Measurements from ENCODE around the gene NUDT7.

Gene NUDT7

GRCh38 chr16:77788181-77789084 lies 66.1 kb downstream of the NUDT7 start, which contains the start of gene VAT1L (continued):
- TF ChIP-seq, protein P1, sequence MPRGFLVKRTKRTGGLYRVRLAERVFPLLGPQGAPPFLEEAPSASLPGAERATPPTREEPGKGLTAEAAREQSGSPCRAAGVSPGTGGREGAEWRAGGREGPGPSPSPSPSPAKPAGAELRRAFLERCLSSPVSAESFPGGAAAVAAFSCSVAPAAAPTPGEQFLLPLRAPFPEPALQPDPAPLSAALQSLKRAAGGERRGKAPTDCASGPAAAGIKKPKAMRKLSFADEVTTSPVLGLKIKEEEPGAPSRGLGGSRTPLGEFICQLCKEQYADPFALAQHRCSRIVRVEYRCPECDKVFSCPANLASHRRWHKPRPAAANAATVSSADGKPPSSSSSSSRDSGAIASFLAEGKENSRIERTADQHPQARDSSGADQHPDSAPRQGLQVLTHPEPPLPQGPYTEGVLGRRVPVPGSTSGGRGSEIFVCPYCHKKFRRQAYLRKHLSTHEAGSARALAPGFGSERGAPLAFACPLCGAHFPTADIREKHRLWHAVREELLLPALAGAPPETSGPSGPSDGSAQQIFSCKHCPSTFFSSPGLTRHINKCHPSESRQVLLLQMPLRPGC (tag by site-specific recombination; IDR thresholded peaks at IDR 0.05): peak; percentile 48; the same call in 1 of the 2 replicates
- TF ChIP-seq, protein P2, sequence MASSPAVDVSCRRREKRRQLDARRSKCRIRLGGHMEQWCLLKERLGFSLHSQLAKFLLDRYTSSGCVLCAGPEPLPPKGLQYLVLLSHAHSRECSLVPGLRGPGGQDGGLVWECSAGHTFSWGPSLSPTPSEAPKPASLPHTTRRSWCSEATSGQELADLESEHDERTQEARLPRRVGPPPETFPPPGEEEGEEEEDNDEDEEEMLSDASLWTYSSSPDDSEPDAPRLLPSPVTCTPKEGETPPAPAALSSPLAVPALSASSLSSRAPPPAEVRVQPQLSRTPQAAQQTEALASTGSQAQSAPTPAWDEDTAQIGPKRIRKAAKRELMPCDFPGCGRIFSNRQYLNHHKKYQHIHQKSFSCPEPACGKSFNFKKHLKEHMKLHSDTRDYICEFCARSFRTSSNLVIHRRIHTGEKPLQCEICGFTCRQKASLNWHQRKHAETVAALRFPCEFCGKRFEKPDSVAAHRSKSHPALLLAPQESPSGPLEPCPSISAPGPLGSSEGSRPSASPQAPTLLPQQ (tag by site-specific recombination; IDR thresholded peaks at IDR 0.05): peak; percentile 64
- TF ChIP-seq SCRT2 (tag by site-specific recombination; IDR thresholded peaks at IDR 0.05): peak; percentile 99
- TF ChIP-seq ZNF2 (tag by site-specific recombination; IDR thresholded peaks at IDR 0.05): 0 out of 2 replicates have a peak, but pooled peaks have one; percentile 37
- TF ChIP-seq ZNF341 (tag by site-specific recombination; IDR thresholded peaks at IDR 0.05; ENCODE audit: low read depth): peak; percentile 63
- TF ChIP-seq ZNF701 (tag by site-specific recombination; IDR thresholded peaks at IDR 0.05): no peak
- peak; percentile 63; the same call in 1 of the 2 replicates for TF ChIP-seq ZNF777 (tag by site-specific recombination; IDR thresholded peaks at IDR 0.05; ENCODE audit: borderline replicate concordance)
- TF ChIP-seq SCRT1 (tag by site-specific recombination; IDR thresholded peaks at IDR 0.05; ENCODE audit: borderline replicate concordance): peak; percentile 83
- peak; percentile 41; the same call in 1 of the 2 replicates for TF ChIP-seq ZNF639 (tag by site-specific recombination; IDR thresholded peaks at IDR 0.05)
- peak; percentile 66; the same call in 1 of the 2 replicates for TF ChIP-seq ZNF580 (tag by site-specific recombination; IDR thresholded peaks at IDR 0.05)
- TF ChIP-seq KLF7 (tag by site-specific recombination; IDR thresholded peaks at IDR 0.05; ENCODE audit: borderline replicate concordance): peak; percentile 59; the same call in 1 of the 2 replicates
- TF ChIP-seq ZNF529 (tag by site-specific recombination; IDR thresholded peaks at IDR 0.05; ENCODE audit: insufficient replicate concordance): no peak

- CTCF ChIA-PET: interaction anchor here (0.9 kb wide), 1 partner anchor 7 kb away, joined by 3 read pairs; no protein-coding TSS in a partner anchor
- H3K27ac ChIP-seq (ENCODE audit: extremely low read depth, low read depth, low read length): no peak overlapping the region
- no peaks in the 10 kb centered on the region for H3K9me3 ChIP-seq (ENCODE audit: control insufficient read depth, insufficient read depth, low read depth, low read length)
- TF ChIP-seq, protein P3, sequence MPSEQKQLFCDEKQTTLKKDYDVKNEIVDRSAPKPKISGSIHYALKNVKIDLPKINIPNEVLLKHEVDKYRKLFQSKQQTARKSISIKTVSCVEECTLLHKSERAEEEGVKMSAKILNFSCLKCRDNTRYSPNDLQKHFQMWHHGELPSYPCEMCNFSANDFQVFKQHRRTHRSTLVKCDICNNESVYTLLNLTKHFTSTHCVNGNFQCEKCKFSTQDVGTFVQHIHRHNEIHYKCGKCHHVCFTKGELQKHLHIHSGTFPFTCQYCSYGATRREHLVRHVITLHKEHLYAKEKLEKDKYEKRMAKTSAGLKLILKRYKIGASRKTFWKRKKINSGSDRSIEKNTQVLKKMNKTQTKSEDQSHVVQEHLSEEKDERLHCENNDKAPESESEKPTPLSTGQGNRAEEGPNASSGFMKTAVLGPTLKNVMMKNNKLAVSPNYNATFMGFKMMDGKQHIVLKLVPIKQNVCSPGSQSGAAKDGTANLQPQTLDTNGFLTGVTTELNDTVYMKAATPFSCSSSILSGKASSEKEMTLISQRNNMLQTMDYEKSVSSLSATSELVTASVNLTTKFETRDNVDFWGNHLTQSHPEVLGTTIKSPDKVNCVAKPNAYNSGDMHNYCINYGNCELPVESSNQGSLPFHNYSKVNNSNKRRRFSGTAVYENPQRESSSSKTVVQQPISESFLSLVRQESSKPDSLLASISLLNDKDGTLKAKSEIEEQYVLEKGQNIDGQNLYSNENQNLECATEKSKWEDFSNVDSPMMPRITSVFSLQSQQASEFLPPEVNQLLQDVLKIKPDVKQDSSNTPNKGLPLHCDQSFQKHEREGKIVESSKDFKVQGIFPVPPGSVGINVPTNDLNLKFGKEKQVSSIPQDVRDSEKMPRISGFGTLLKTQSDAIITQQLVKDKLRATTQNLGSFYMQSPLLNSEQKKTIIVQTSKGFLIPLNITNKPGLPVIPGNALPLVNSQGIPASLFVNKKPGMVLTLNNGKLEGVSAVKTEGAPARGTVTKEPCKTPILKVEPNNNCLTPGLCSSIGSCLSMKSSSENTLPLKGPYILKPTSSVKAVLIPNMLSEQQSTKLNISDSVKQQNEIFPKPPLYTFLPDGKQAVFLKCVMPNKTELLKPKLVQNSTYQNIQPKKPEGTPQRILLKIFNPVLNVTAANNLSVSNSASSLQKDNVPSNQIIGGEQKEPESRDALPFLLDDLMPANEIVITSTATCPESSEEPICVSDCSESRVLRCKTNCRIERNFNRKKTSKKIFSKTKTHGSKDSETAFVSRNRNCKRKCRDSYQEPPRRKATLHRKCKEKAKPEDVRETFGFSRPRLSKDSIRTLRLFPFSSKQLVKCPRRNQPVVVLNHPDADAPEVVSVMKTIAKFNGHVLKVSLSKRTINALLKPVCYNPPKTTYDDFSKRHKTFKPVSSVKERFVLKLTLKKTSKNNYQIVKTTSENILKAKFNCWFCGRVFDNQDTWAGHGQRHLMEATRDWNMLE (tag by site-specific recombination; conservative IDR thresholded peaks at IDR 0.05; ENCODE audit: low read depth): no peak
- no peak for TF ChIP-seq ZNF530 (tag by site-specific recombination; IDR thresholded peaks at IDR 0.05; ENCODE audit: low read depth)
- H3K4me1 ChIP-seq (ENCODE audit: control insufficient read depth, insufficient read depth, low read length): peaks cover 9% of the 10 kb centered on the region
- peak overlapping the region; percentile 62 for H3K4me3 ChIP-seq (ENCODE audit: low read depth, low read length)
- POLR2A ChIA-PET: interaction anchor here (1.1 kb wide), 1 partner anchor 9 kb away, joined by 3 read pairs; no protein-coding TSS in a partner anchor
- no peaks in the 10 kb centered on the region for H3K36me3 ChIP-seq (ENCODE audit: control insufficient read depth in 2 of 2, insufficient read depth in 1 of 2, low read length in 2 of 2)
These were observed 67.0 kb downstream of the NUDT7 start for GRCh38 chr16:77789085-77790008.

Data from HEK293 (cell line).